WI38 (cell line): Measurements from ENCODE around the gene STPG3.

Source experiments
- H3K4me3 ChIP-seq: 2 replicates; pipeline ENCODE4 v1.5.1; 2011; ENCODE audit warnings: low read depth, mild to moderate bottlenecking, control low read depth, low read length
- TF ChIP-seq, protein P1 (sequence below): IDR thresholded peaks from 2 replicates; pipeline ENCODE4 v1.5.1; 2012; ENCODE audit warnings: low read depth, mild to moderate bottlenecking, control low read depth, low read length

Gene STPG3

DNA sequence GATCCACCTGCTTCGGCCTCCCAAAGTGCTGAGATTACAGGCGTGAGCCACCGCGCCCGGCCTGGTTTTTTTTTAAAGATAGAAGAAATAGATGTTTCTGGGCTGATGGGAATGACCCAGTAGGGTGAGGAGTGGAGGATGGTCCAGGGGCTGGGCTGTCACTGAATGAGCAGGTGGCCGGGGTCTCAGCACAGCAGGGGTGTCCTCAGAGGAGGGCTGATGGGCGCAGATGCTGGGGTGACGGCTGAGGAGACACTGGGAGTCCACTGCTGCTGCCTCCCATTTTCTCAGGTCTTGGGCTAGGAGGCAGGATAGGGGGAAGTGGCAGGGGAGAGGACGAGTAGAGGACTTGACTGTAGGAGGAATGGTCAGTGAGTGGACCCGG lies 24.1 kb downstream of the STPG3 start:
- TF ChIP-seq, protein P1, sequence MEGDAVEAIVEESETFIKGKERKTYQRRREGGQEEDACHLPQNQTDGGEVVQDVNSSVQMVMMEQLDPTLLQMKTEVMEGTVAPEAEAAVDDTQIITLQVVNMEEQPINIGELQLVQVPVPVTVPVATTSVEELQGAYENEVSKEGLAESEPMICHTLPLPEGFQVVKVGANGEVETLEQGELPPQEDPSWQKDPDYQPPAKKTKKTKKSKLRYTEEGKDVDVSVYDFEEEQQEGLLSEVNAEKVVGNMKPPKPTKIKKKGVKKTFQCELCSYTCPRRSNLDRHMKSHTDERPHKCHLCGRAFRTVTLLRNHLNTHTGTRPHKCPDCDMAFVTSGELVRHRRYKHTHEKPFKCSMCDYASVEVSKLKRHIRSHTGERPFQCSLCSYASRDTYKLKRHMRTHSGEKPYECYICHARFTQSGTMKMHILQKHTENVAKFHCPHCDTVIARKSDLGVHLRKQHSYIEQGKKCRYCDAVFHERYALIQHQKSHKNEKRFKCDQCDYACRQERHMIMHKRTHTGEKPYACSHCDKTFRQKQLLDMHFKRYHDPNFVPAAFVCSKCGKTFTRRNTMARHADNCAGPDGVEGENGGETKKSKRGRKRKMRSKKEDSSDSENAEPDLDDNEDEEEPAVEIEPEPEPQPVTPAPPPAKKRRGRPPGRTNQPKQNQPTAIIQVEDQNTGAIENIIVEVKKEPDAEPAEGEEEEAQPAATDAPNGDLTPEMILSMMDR: no peak
- H3K4me3 ChIP-seq: no peak overlapping the region

- TF ChIP-seq, protein P1: no peak
- no peak overlapping the region for H3K4me3 ChIP-seq
Observed at GRCh38 chr9:137275588-137276472, 24.7 kb downstream of the STPG3 start.

DNA sequence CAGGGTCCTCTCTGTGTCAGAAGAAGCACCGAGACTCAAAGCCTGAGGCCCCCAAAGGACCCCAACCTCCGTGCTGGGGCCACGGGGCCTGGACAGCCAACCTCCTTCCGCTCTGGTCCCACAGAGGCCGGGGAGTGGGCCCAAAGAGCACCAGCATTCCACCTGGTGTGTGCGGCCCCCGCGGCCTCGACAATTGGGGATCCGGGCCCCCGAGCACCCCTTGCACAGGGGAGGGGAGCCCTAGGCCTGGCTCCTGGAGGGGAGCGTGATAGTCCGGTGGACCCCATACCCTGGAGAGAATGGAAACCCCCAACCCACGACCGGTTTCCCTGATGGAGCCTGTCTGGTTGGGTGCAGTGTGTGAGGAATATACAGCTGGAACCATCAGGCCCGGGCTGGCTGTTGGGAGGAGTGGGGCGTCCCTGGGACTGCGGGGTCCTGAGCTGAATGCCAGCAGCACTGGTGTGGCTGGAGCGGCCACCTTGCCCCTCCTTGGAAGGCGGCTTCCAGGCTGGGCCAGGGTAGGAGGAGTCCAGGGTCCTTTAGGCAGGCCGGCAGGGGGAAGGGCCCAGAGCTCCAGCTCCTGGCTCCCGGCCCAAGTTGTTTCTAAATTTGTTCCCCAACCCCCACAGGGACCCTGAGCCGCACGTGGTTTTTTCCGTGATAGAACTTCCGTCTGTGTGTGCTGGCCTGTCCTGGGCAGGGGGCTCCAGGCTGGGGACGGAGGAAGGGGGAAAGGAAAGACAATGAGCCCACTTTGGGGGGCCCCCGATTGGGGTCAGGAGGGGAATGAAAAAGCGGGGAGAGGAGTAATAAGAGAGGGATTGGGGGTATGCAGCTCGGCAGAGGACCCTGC lies 25.6 kb downstream of the STPG3 start:
- TF ChIP-seq, protein P1: no peak
- H3K4me3 ChIP-seq: peak overlapping the region; percentile 73

DNA sequence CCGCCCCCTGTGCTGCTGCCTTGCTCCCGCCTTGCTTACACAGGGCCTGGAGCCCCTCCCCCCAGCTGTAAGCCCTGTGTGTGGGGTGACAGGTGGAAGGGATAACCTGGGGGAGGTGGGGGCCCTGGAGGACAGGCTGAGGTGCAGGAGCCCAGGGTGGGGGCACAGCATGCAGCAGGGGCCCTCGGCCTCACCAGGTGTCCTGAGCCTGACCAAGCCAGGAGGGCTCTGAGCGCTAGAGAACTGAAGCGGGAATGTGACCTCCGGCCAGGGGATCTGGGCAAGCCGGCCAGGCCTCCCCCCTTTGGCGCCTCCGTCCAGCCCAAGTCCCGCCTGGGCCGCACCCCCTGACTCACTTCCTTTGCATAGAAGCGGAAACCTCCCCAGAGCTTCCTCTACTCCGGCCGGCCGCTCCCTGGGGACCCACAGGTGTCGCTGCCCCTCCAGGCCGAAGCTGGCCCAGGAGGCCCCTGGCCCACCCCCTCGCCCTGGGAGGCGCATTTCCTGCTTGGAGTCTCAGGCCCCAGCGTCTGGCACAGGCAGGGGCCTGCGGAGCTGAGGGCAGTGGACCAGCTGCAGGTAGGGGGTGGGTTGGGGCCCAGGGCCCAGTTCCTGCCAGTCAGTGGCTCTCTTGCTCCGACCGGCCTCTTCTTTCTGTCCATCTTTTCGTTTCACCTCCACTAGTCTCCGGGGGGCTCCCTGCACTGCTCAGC lies 26.4 kb downstream of the STPG3 start, which contains the start of gene TOR4A:
TOR4A (plus strand) TSS at position 398 of the 713 bp plus-strand sequence. CDS start 964 bp downstream, outside the sequence.
- peak within 1 kb of the TSS; percentile 73 for H3K4me3 ChIP-seq
- TF ChIP-seq, protein P1: peak; percentile 36; the same call in 1 of the 2 replicates

DNA sequence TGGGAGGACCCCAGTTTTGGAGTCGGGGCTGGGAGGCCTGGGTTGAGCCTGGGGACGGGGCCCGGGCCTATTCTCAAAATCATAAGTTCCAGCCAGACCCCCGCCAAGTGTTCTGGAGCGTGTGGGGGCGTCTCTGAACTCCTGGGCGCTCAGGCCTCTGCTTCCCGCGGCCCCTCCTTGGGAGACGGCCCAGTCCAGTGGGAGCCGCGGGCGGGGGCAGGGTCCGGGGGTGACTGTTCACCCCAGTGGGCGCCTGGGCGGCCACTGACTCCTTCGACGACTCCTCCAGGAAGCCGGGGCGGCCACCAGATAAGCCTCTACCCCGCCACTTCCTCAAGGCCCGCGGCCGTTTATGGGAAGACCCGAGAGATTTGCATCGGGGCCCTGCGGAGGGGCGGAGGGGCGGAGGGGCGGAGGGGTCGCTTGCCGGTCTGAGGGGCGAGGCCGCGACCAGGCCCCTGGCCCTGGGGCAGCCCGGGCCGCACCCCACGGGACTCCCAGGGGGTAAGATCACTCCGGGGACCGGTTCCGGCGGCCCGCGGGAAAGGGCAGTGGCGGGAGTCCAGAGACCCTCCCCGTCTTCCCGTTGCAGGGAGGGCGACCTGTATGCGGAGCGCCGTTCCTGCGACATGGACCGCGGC lies 27.1 kb downstream of the STPG3 start:
- TF ChIP-seq, protein P1: no peak
- peak overlapping the region; percentile 73 for H3K4me3 ChIP-seq

- peak overlapping the region; percentile 73 for H3K4me3 ChIP-seq
- TF ChIP-seq, protein P1: no peak
Observed at GRCh38 chr9:137278721-137279711, 27.9 kb downstream of the STPG3 start.
